Fibroblast of lung (primary cell): Measurements from ENCODE around the gene HMX1. TPM values are rescaled to one million over a fixed set of nuclear protein-coding genes. Genes with fewer than 3 reads are reported as not detected.

Experiments used
- DNase-seq, 2 donors: peaks; one replicate each; pipeline versions ENCODE4 v3.0.0 to v3.0.0-alpha.2; 2010; ENCODE audit warnings: low read depth in 2 of 2
- H2AFZ ChIP-seq: 2 replicates; pipeline ENCODE4 v1.5.1; 2012; ENCODE audit warnings: low read length, control low read depth, inconsistent platforms
- H3K27ac ChIP-seq: 2 replicates; pipeline ENCODE4 v1.5.1; 2011; ENCODE audit warnings: low read length, control low read depth; ENCODE audit not compliant: insufficient read depth
- H3K27me3 ChIP-seq: 2 replicates; pipeline ENCODE4 v1.5.1; 2011; ENCODE audit warnings: mild to moderate bottlenecking, low read length; ENCODE audit not compliant: control insufficient read depth, insufficient read depth
- H3K36me3 ChIP-seq: 2 replicates; pipeline ENCODE4 v1.5.1; 2011; ENCODE audit warnings: low read length; ENCODE audit not compliant: control insufficient read depth, insufficient read depth
- H3K4me1 ChIP-seq: 2 replicates; pipeline ENCODE4 v1.5.1; 2011; ENCODE audit warnings: low read length; ENCODE audit not compliant: control insufficient read depth, insufficient read depth; ENCODE audit errors: extremely low read depth
- H3K4me2 ChIP-seq: 2 replicates; pipeline ENCODE4 v1.5.1; 2011; ENCODE audit warnings: low read length, control low read depth; ENCODE audit not compliant: insufficient read depth; ENCODE audit errors: extremely low read depth
- H3K4me3 ChIP-seq, 4 experiments: fragments of 200-600 bp in 1 of 4; sonication (generic) in 1 of 4; replicated peaks in 1 of 4; 2 replicates each; pipeline ENCODE4 v1.5.1; 2011 to 2016; ENCODE audit warnings: low read length in 4 of 4, low read depth in 3 of 4, mild to moderate bottlenecking in 3 of 4, control low read depth in 2 of 4, inconsistent platforms in 1 of 4, mixed read lengths in 1 of 4; ENCODE audit not compliant: insufficient read depth in 1 of 4; ENCODE audit errors: control extremely low read depth in 1 of 4
- H3K79me2 ChIP-seq: 2 replicates; pipeline ENCODE4 v1.5.1; 2012; ENCODE audit warnings: mild to moderate bottlenecking, low read length, inconsistent platforms; ENCODE audit not compliant: control insufficient read depth, insufficient read depth
- H3K9ac ChIP-seq: 2 replicates; pipeline ENCODE4 v1.5.1; 2011; ENCODE audit warnings: mild to moderate bottlenecking, low read length, control low read depth; ENCODE audit not compliant: insufficient read depth
- H3K9me3 ChIP-seq: 2 replicates; pipeline ENCODE4 v1.5.1; 2012; ENCODE audit warnings: low read depth, low read length; ENCODE audit not compliant: control insufficient read depth, insufficient read depth
- H4K20me1 ChIP-seq: 2 replicates; pipeline ENCODE4 v1.5.1; 2011; ENCODE audit warnings: low read length; ENCODE audit not compliant: control insufficient read depth, insufficient read depth; ENCODE audit errors: extremely low read depth
- CTCF ChIP-seq, 2 donors: IDR thresholded peaks in 1 of 2; conservative IDR thresholded peaks in 1 of 2; 1 replicate in 1 of 2; 2 replicates in 1 of 2; pipeline ENCODE4 v1.5.1; 2011 to 2012; ENCODE audit warnings: low read length in 2 of 2, control low read depth in 1 of 2, inconsistent platforms in 1 of 2, low read depth in 1 of 2, mild to moderate bottlenecking in 1 of 2
- EZH2 ChIP-seq: IDR thresholded peaks from 2 replicates; pipeline ENCODE4 v1.5.1; 2012; ENCODE audit warnings: low read length, control low read depth, mild to moderate bottlenecking; ENCODE audit errors: missing control alignments
- polyA plus RNA-seq, 2 donors: library from polyadenylated mRNA; depleted of rRNA in 1 of 2; stranded (reverse) in 1 of 2; unstranded in 1 of 2; fragments of >200 nt; gene quantifications; 2 replicates each; pipeline ENCODE4 v1.2.1, GENCODE V29; 2011 to 2012; ENCODE audit warnings: missing spikeins in 1 of 2
- total RNA-seq: library from RNA; depleted of rRNA; stranded (reverse); fragments of >200 nt; gene quantifications from 2 replicates; pipeline ENCODE4 v1.2.1, GENCODE V29; 2014

HMX1 gene
- total and polyA plus RNA-seq, 2 donors (not counting 1 experiment from before 2014, with no cell fraction given): not detected

GRCh38 chr4:8817096-8817812, 54.4 kb downstream of the HMX1 start:
- DNase-seq: no peak
- TF ChIP-seq CTCF (conservative IDR thresholded peaks at IDR 0.05 in 1 of 2, IDR thresholded peaks at IDR 0.05 in 1 of 2; ENCODE audit: low read depth in 1 of 2, low read length in 2 of 2) (no peak), EZH2 (no peak)
- H3K27ac ChIP-seq: no peak overlapping the region

More at GRCh38 chr4:8817096-8817812, 54.4 kb downstream of the HMX1 start:
- H2AFZ ChIP-seq: no peak overlapping the region
- H3K36me3 ChIP-seq: no peaks in the 10 kb centered on the region
- no peaks in the 10 kb centered on the region for H3K9me3 ChIP-seq
- no peak overlapping the region for H3K4me3 ChIP-seq
- H3K79me2 ChIP-seq: no peaks in the 10 kb centered on the region
- H3K4me2 ChIP-seq: no peak overlapping the region
- no peak overlapping the region for H3K9ac ChIP-seq
- H3K4me1 ChIP-seq: no peaks in the 10 kb centered on the region
- no peaks in the 10 kb centered on the region for H3K27me3 ChIP-seq
- no peaks in the 10 kb centered on the region for H4K20me1 ChIP-seq
